ENCODE measurements around the gene LZTFL1.

Gene LZTFL1

GRCh38 chr3:45779746-45780735, 61.9 kb downstream of the LZTFL1 start:
- no peak for TF ChIP-seq CTCF (IDR thresholded peaks at IDR 0.05; ENCODE audit: control extremely low read depth, extremely low read depth, low read depth, missing control alignments)
- ChIA-PET CTCF (interaction anchor here (0.9 kb wide), 1 partner anchor 149 kb away, joined by 3 read pairs; no protein-coding TSS in a partner anchor), POLR2A (no interaction called here)
- DNase-seq (ENCODE audit: extremely low spot score), result no peak

GRCh38 chr3:45778761-45779201, 63.1 kb downstream of the LZTFL1 start:
- DNase-seq (ENCODE audit: extremely low spot score), result no peak
- no peak for TF ChIP-seq CTCF (IDR thresholded peaks at IDR 0.05; ENCODE audit: control extremely low read depth, extremely low read depth, low read depth, missing control alignments)
- ChIA-PET POLR2A (no interaction called here), CTCF (interaction anchor here (0.6 to 9.9 kb wide), 3 partner anchors 17 to 151 kb away, joined by 3 to 73 read pairs (median 3); no protein-coding TSS in a partner anchor)

GRCh38 chr3:45777746-45778386, 64.1 kb downstream of the LZTFL1 start:
- TF ChIP-seq CTCF (IDR thresholded peaks at IDR 0.05; ENCODE audit: control extremely low read depth, extremely low read depth, low read depth, missing control alignments), result no peak
- DNase-seq (ENCODE audit: extremely low spot score), result no peak
- ChIA-PET CTCF (interaction anchor here (9.9 kb wide), 1 partner anchor 16 kb away, joined by 73 read pairs; no protein-coding TSS in a partner anchor), POLR2A (no interaction called here)

GRCh38 chr3:45777111-45777745, 64.7 kb downstream of the LZTFL1 start:
- ChIA-PET CTCF (interaction anchor here (1.1 to 9.9 kb wide), 2 partner anchors 15 to 39 kb away, joined by 3 to 73 read pairs; no protein-coding TSS in a partner anchor), POLR2A (interaction anchor here (0.5 kb wide), 1 partner anchor 123 kb away, joined by 4 read pairs; no protein-coding TSS in a partner anchor)
- no peak for TF ChIP-seq CTCF (IDR thresholded peaks at IDR 0.05; ENCODE audit: control extremely low read depth, extremely low read depth, low read depth, missing control alignments)
- DNase-seq (ENCODE audit: extremely low spot score), result no peak

- ChIA-PET POLR2A (interaction anchor here (0.5 kb wide), 1 partner anchor 123 kb away, joined by 4 read pairs; no protein-coding TSS in a partner anchor), CTCF (interaction anchor here (1.1 to 9.9 kb wide), 2 partner anchors 15 to 40 kb away, joined by 3 to 73 read pairs; no protein-coding TSS in a partner anchor)
- TF ChIP-seq CTCF (IDR thresholded peaks at IDR 0.05; ENCODE audit: control extremely low read depth, extremely low read depth, low read depth, missing control alignments), result no peak
- no peak for DNase-seq (ENCODE audit: extremely low spot score)
Observed at GRCh38 chr3:45776611-45777010, 65.3 kb downstream of the LZTFL1 start.

- CTCF ChIA-PET, result interaction anchor here (1.1 to 9.9 kb wide), 2 partner anchors 14 to 40 kb away, joined by 3 to 73 read pairs; no protein-coding TSS in a partner anchor
- TF ChIP-seq CTCF (IDR thresholded peaks at IDR 0.05; ENCODE audit: control extremely low read depth, extremely low read depth, low read depth, missing control alignments), result no peak
- no peak for DNase-seq (ENCODE audit: extremely low spot score)
- POLR2A ChIA-PET, result no interaction called here
Observed at GRCh38 chr3:45776301-45776595, 65.7 kb downstream of the LZTFL1 start.
